EH (cell line): ENCODE measurements around the gene MMP2.

Source experiments
- DNase-seq: peaks from one replicate; pipeline ENCODE4 v3.0.0-alpha.2; 2015; ENCODE audit warnings: low read depth

The MMP2 gene

GRCh38 chr16:55478827-55479429 is at the start of gene MMP2:
MMP2 (plus strand) TSS chr16:55479198; CDS start chr16:55479480, 282 bp downstream.
- DNase-seq, result peak; percentile 75

GRCh38 chr16:55433030-55433429 is 46.0 kb upstream of the MMP2 start:
- no peak for DNase-seq

GRCh38 chr16:55433535-55433934 is 45.5 kb upstream of the MMP2 start:
- DNase-seq, result no peak

GRCh38 chr16:55434000-55434399 is 45.0 kb upstream of the MMP2 start:
- DNase-seq, result no peak

GRCh38 chr16:55435387-55435786 is 43.6 kb upstream of the MMP2 start:
- DNase-seq, result no peak

GRCh38 chr16:55436587-55436986 is 42.4 kb upstream of the MMP2 start:
- DNase-seq, result no peak

- peak; percentile 9 for DNase-seq
These were observed 41.4 kb upstream of the MMP2 start for GRCh38 chr16:55437625-55438024.

- DNase-seq, result no peak
These were observed 40.7 kb upstream of the MMP2 start for GRCh38 chr16:55438281-55438680.

GRCh38 chr16:55439101-55439690 is 39.8 kb upstream of the MMP2 start:
- peak; percentile 1 for DNase-seq

- no peak for DNase-seq
These were observed 35.3 kb upstream of the MMP2 start for GRCh38 chr16:55443434-55444346.

GRCh38 chr16:55444754-55445485 is 34.1 kb upstream of the MMP2 start:
- no peak for DNase-seq

- DNase-seq, result no peak
These were observed 31.8 kb upstream of the MMP2 start for GRCh38 chr16:55447231-55447630.

GRCh38 chr16:55452996-55453395 is 26.0 kb upstream of the MMP2 start:
- DNase-seq, result no peak

- no peak for DNase-seq
These were observed 25.1 kb upstream of the MMP2 start for GRCh38 chr16:55453909-55454308.

- DNase-seq, result no peak
These were observed 24.1 kb upstream of the MMP2 start for GRCh38 chr16:55454861-55455260.

- no peak for DNase-seq
These were observed 16.8 kb upstream of the MMP2 start for GRCh38 chr16:55462241-55462640.

- DNase-seq, result no peak
These were observed 14.6 kb upstream of the MMP2 start for GRCh38 chr16:55464375-55464774.

- peak; percentile 82 for DNase-seq
These were observed 13.7 kb upstream of the MMP2 start for GRCh38 chr16:55465077-55465896.

- DNase-seq, result no peak
These were observed 12.8 kb upstream of the MMP2 start for GRCh38 chr16:55466209-55466608.

GRCh38 chr16:55467898-55468297 is 11.1 kb upstream of the MMP2 start:
- no peak for DNase-seq

GRCh38 chr16:55468352-55468990 is 10.5 kb upstream of the MMP2 start:
- DNase-seq, result no peak
